NCI-H187 (cell line): ENCODE measurements around the gene EML5.
"Not testable (repeated sequence)": the region's sequence is repeated elsewhere in the genome, so short reads cannot be mapped to it uniquely, and the experiment has no call there.

Experiments
- DNase-seq, 2 experiments: peaks; one replicate each; lab custom pipeline; 2025; lab: John Stamatoyannopoulos, UW

The EML5 gene

DNA sequence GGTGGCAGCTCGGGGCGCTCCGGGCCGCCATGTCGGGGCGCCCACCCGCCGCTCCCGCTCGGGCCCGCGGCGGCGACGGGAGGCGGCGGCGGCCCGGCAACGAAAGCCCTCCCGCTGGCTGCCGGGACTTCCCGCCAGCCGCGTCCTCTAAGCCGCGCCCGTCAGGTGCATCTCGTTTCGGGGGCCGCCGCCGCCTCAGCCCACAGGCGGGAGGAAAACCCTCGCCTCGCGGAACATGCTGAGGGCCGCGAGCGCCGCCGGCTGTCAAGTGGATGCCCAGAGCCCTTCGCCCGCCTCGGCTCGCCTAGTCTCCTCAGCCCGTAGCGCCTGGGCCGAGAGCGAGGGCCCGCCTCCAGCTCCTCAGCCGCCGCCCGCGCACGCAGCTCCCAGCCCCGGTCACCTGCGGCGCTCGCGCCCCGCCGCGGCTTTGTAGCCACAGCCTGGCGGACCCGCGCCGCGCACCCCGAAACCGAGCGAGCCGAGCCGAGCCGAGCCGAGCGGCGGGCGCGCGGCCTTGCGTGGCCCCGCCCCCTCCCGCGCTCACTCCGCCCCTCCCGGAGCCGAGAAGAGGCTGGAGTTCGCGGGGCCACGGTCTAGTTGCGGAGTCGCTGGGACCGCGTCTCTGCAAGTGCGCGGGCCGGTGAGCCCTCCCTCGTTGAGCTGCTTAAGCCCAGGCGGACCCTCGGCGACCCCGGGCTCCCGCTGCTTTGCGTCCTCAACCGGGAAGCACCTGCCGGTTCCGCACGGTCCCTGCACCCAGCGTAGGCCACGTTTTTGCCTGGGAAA lies at the start of gene EML5:
TSS of gene EML5 (minus strand) at position 481 of the 786 bp plus-strand sequence. CDS start at position 31, 450 bp downstream.
- peak; percentile 65 to 85 for DNase-seq

- no peak for DNase-seq
These were observed 49.7 kb upstream of the EML5 start for GRCh38 chr14:88842414-88842813.

GRCh38 chr14:88841741-88842140 lies 49.0 kb upstream of the EML5 start:
- DNase-seq, result no peak

DNA sequence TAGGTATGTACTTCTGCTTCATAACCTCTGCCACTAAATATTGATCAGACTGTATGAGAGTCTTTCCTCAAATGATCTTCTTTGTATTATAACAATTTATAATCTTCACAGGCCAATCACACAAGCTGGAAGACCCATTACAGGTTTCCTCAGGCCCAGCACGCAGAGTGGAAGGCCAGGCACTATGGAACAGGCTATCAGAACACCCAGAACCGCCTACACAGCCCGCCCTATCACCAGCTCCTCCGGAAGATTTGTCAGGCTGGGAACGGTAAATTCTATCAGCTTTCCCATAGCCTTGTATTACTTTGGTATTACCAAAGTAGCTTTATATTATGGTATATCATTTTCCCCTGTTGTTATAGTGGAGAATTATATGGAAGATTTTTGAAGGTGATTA lies 48.2 kb upstream of the EML5 start:
- DNase-seq, result no peak

DNA sequence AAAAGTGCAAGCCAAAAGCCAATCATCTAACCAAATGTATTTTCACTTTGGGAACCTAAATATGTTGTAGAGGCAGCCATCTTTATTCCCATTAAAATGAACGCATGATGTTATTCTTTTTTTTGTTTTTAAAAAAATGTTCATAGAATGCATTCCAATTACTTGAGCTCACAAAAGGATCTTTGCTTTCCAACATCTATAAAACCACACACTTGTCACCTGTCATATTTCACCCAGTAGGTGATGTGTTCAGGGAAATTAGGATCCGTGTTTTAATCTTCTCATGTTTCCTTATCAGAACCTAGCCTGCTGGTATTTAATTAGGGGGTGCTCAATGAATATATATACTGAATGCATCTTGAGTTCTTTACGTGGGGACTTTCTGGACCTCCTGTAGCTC lies 45.3 kb upstream of the EML5 start:
- DNase-seq, result no peak

DNA sequence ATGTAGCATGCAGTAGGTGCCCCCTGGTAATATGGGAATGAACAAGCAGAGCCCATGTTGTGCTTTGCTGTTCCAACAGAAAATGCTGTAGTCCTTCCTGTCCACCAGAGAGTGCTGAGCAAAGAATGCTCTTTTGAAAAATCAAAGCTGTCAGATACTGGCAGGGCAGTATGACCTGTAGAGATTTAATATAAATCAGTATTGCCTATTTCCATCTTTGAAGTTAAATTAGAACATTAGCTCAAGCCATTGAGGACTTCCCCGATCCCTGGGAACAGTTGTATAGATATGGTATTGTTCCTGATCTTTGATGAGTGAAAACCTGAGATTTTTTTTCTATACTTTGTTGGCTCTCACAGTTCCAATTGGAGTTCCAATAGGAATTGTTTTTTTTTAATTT lies 44.7 kb upstream of the EML5 start:
- no peak for DNase-seq

GRCh38 chr14:88835661-88836060 lies 42.9 kb upstream of the EML5 start:
- no peak for DNase-seq

DNA sequence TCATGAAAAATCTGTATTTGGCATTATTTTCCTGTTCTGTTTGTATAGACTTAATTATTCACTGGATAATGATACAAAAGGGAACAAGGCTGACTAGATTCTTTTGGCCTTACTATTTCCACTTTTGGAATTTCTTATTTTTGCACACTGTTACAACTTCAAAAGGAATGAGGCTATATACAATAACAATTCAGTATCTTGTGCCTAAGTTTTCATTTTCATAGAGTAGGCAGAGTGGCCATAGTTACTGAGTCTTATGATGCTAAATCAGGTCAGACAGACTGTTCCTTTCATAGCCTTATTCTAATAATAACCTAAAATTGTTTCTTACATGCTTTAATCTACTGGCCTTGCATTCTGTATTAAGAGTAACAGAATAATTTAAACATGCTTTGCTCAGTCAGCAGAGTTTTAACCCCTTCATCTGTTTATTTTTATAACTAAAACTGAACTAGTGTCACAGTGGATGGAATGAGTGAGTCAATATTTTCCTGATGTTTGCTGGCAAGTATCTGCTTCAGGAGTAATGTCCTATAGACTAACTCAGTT lies 42.2 kb upstream of the EML5 start:
- DNase-seq, result no peak

DNA sequence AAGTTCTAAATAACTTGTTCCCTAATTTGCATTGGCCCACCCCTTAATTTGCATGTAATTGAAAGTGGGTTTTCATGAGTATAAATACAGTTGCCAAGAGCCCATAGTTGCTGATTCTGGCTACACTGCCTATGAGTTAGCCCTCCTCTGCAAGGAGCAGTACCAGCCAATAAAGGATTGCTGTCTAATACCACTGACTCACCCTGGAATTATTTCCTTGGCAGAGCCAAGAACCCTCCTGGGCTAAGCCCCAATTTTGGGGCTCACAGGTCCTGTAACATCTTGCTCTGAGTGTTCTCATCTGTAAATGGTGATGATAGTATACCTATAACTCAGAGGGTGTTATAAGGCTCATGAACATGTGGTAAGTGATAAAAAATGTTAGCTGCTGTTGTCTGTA lies 38.5 kb upstream of the EML5 start:
- DNase-seq, result no peak

DNA sequence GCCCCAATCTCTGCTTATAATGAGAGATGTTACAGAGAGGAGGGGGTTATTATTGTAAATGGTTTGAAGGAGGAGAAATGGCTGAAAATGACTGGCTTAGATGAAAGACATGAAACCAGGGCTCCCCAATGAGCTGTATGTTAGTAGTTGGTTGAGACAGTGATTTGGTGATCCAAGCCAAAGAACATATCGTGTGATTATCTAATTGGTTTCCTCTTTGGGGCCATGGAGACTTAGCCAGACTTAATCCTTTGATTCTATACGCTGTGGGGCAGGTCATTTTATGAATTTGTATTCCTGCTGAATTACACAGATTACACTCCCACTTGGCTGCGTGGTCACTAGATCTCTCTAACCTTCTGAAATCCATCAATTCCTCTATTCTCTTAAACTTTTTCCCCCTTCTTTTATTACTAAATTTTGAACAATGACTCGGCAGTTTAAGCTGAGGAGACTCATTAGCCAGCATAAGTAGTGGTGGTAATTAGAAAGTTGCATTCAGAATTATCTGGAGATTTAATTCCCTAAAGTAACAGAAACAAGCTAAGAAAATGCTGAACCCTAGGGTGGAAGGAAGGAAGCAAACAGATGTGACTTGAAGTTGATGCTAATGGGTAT lies 37.0 kb upstream of the EML5 start:
- no peak for DNase-seq

GRCh38 chr14:88829188-88829587 lies 36.4 kb upstream of the EML5 start:
- DNase-seq, result no peak

GRCh38 chr14:88825503-88825902 lies 32.8 kb upstream of the EML5 start:
- DNase-seq, result no peak

GRCh38 chr14:88825078-88825458 lies 32.3 kb upstream of the EML5 start:
- no peak for DNase-seq

DNA sequence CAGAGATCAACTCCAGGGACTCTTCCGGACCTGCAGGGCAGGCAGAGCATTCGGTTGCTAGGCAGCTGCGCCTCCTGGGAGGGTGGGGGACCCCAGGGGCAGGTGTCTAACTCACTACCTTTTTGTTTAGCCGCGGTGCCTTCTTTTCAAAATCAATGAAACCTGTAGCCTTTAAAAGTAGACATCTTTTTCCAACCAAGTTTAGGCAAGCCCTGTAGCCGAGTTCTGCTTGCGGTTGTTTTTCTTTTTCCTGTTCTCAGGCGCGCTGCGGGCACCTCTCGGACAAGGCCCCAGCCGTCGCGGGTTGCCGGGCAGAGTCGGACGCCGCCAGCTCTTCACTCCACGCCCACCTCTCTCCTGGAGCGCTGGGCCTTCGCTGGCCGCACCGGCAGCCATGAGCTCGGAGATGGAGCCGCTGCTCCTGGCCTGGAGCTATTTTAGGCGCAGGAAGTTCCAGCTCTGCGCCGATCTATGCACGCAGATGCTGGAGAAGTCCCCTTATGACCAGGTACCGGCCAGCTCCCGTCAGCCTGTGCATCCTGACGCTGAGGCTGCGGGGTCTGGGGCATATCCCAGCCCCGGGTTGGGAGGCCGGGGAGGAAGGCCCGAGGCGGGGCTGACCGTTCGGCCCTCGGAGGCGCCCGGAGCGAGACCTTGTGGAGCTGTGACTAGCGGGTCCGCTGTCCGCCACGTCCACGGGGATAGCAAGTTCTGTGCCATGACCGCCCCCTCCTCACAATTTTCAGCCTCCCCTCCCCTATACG lies 31.7 kb upstream of the EML5 start, which contains the start of gene TTC8:
TSS of gene TTC8 (plus strand) at position 338 of the 764 bp plus-strand sequence. CDS start at position 395, 57 bp downstream.
- peak; percentile 85 to 99 for DNase-seq

DNA sequence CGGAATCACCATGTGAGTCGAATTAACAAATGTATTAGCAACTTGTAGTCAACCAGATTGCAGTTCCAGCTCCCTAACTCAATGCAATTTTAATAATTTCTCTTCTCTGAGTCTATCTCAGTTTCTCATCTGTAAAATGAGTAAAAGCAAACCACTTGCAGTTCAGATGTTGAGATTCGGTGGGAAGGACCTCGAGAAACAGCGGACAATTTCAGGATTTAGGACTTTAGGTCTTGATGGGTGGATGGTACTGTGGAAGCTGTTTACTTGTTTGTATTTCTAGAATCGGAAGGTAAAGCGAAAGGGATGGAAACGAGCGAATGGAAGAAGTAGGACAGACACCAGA lies 31.2 kb upstream of the EML5 start:
- DNase-seq, result no peak

DNA sequence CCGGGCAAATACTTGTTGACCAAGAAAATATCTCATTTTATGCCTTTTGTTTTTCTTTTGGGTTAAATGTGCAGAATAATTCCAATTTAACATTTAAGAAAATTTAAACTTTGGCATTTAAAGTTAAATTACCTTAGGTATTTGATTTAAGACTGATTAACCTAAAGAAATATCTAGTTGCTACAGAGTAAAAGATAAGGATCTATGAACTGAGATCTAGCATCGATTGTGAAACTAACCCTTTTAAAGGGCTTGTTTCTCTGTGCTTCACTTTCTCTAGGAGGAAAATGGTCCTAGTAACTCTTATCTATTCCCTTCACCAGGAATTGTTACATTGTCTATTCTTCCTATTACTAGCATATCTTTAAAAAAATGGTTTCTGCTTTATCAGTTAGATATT lies 29.1 kb upstream of the EML5 start:
- DNase-seq, result no peak

- DNase-seq, result no peak
These were observed 28.6 kb upstream of the EML5 start for GRCh38 chr14:88821378-88821777.

- DNase-seq, result not testable (repeated sequence)
These were observed 26.9 kb upstream of the EML5 start for GRCh38 chr14:88819674-88820073.

DNA sequence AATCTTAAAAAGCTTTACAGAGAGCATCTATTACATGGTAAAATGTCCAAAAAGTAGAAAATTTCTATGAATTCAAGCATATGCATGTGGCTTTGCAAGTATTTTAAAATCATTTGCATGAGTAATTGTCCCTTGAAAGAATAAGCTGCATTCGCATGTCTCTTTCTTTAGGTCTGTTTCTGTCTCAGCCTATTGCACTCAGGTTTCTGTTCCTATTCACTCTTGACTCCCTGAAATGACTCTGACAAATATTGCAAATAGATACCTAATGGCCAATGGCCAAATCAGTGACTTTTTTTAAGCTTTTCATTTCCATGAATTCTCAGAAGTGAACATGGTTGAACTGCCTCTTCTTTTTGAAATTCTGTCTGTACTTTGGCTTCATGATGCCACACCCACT lies 25.3 kb upstream of the EML5 start:
- DNase-seq, result no peak

DNA sequence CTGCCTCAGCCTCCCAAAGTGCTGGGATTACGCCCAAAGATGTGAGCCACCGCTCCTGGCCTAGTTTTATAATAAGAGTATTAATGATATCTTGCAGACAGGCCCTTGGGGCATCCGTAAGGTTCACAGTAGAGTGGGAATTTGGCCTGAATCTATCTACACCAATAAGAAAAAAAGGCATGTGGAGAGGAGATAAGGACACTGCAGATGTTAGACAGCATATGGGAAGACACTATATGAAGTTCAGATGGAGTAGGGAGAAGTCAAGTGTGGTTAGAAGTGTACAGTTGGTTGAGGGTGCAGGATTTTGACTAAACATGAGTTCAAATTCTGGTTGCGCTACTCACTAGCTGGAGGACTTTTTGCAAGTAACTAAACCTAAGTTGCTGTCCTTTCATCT lies 23.2 kb upstream of the EML5 start:
- DNase-seq, result no peak

DNA sequence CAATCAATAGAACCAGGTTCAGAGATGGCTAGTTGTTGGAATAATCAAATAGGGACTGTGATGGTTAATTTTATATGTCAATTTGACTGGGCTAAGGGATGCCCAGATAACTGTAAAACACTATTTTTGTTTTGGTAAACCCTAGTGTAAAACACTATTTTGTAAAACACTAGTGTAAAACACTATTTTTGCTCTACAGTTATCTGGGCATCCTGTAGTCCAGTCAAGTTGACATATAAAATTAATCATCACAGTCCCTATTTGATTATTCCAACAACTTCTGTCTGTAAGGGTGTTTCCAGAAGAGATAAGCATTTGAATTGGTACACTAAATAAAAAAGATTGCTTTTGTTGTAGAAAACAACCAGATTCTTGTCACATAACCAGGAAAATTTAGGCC lies 15.6 kb upstream of the EML5 start:
- DNase-seq, result no peak

DNA sequence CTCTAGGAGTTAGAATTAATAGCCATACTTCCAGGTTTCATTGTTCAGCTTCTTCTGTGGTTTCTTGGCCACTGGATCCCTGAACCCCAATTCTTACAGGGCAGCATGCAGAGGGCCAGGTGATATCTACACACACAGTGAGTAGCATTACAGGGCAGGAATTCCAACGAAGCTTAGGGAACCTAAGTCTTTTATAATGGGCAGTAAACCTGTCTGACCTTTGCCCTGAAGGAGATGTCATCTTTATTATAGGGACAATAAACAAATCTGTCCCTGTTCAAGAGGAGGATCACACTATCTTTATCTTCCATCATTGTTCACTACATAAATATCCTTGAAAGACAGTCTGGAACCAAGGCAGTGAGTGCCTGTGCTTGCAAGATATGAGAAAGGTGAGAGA lies 11.7 kb upstream of the EML5 start:
- DNase-seq, result no peak

- DNase-seq, result no peak
These were observed 11.3 kb upstream of the EML5 start for GRCh38 chr14:88804035-88804434.
